ENCODE data around the gene CTNNA2.

DNA sequence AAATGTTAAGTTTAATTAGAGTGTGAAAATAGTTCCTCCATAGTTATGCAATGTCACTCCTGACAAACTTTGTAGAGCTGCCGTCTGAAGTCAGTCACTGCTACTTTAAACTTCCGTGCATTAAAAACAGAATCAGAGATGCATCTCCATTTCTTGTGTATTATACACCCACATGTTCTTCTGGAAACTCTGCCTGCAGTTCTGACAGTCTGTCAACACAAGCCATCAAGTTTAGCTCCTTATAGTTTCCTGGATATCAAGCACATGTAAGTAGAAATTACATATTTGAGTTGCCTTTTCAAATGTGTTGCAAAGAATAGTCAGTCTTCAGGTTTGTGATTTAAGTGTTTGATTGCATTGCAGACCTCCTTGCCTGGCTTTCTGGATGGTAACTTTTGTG is 184.3 kb downstream of the CTNNA2 start:
- TF ChIP-seq, protein P1, sequence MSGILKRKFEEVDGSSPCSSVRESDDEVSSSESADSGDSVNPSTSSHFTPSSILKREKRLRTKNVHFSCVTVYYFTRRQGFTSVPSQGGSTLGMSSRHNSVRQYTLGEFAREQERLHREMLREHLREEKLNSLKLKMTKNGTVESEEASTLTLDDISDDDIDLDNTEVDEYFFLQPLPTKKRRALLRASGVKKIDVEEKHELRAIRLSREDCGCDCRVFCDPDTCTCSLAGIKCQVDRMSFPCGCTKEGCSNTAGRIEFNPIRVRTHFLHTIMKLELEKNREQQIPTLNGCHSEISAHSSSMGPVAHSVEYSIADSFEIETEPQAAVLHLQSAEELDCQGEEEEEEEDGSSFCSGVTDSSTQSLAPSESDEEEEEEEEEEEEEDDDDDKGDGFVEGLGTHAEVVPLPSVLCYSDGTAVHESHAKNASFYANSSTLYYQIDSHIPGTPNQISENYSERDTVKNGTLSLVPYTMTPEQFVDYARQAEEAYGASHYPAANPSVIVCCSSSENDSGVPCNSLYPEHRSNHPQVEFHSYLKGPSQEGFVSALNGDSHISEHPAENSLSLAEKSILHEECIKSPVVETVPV (CRISPR knock-in tag; IDR thresholded peaks at IDR 0.05), result no peak
- TF ChIP-seq PPARA (CRISPR knock-in tag; IDR thresholded peaks at IDR 0.05; ENCODE audit: borderline replicate concordance) (no peak), ESRRG (CRISPR knock-in tag; IDR thresholded peaks at IDR 0.05) (no peak), GLIS3 (CRISPR knock-in tag; IDR thresholded peaks at IDR 0.05) (no peak), ZNF70 (CRISPR knock-in tag; IDR thresholded peaks at IDR 0.05) (no peak), ARNTL (CRISPR knock-in tag; IDR thresholded peaks at IDR 0.05; ENCODE audit: borderline replicate concordance, low read depth) (no peak), ISL1 (CRISPR knock-in tag; IDR thresholded peaks at IDR 0.05) (no peak), ZFP30 (CRISPR knock-in tag; IDR thresholded peaks at IDR 0.05) (no peak), ZC3H10 (CRISPR knock-in tag; IDR thresholded peaks at IDR 0.05) (no peak)
- TF ChIP-seq, protein P2, sequence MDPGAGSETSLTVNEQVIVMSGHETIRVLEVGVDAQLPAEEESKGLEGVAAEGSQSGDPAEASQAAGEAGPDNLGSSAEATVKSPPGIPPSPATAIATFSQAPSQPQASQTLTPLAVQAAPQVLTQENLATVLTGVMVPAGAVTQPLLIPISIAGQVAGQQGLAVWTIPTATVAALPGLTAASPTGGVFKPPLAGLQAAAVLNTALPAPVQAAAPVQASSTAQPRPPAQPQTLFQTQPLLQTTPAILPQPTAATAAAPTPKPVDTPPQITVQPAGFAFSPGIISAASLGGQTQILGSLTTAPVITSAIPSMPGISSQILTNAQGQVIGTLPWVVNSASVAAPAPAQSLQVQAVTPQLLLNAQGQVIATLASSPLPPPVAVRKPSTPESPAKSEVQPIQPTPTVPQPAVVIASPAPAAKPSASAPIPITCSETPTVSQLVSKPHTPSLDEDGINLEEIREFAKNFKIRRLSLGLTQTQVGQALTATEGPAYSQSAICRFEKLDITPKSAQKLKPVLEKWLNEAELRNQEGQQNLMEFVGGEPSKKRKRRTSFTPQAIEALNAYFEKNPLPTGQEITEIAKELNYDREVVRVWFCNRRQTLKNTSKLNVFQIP (CRISPR knock-in tag; IDR thresholded peaks at IDR 0.05; ENCODE audit: borderline replicate concordance, low read depth), result no peak
- TF ChIP-seq, protein P3, sequence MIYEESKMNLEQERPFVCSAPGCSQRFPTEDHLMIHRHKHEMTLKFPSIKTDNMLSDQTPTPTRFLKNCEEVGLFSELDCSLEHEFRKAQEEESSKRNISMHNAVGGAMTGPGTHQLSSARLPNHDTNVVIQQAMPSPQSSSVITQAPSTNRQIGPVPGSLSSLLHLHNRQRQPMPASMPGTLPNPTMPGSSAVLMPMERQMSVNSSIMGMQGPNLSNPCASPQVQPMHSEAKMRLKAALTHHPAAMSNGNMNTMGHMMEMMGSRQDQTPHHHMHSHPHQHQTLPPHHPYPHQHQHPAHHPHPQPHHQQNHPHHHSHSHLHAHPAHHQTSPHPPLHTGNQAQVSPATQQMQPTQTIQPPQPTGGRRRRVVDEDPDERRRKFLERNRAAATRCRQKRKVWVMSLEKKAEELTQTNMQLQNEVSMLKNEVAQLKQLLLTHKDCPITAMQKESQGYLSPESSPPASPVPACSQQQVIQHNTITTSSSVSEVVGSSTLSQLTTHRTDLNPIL (CRISPR knock-in tag; IDR thresholded peaks at IDR 0.05; ENCODE audit: low read depth), result no peak
- TF ChIP-seq, protein P4, sequence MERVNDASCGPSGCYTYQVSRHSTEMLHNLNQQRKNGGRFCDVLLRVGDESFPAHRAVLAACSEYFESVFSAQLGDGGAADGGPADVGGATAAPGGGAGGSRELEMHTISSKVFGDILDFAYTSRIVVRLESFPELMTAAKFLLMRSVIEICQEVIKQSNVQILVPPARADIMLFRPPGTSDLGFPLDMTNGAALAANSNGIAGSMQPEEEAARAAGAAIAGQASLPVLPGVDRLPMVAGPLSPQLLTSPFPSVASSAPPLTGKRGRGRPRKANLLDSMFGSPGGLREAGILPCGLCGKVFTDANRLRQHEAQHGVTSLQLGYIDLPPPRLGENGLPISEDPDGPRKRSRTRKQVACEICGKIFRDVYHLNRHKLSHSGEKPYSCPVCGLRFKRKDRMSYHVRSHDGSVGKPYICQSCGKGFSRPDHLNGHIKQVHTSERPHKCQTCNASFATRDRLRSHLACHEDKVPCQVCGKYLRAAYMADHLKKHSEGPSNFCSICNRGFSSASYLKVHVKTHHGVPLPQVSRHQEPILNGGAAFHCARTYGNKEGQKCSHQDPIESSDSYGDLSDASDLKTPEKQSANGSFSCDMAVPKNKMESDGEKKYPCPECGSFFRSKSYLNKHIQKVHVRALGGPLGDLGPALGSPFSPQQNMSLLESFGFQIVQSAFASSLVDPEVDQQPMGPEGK (CRISPR knock-in tag; IDR thresholded peaks at IDR 0.05; ENCODE audit: borderline replicate concordance), result no peak
- TF ChIP-seq, protein P5, sequence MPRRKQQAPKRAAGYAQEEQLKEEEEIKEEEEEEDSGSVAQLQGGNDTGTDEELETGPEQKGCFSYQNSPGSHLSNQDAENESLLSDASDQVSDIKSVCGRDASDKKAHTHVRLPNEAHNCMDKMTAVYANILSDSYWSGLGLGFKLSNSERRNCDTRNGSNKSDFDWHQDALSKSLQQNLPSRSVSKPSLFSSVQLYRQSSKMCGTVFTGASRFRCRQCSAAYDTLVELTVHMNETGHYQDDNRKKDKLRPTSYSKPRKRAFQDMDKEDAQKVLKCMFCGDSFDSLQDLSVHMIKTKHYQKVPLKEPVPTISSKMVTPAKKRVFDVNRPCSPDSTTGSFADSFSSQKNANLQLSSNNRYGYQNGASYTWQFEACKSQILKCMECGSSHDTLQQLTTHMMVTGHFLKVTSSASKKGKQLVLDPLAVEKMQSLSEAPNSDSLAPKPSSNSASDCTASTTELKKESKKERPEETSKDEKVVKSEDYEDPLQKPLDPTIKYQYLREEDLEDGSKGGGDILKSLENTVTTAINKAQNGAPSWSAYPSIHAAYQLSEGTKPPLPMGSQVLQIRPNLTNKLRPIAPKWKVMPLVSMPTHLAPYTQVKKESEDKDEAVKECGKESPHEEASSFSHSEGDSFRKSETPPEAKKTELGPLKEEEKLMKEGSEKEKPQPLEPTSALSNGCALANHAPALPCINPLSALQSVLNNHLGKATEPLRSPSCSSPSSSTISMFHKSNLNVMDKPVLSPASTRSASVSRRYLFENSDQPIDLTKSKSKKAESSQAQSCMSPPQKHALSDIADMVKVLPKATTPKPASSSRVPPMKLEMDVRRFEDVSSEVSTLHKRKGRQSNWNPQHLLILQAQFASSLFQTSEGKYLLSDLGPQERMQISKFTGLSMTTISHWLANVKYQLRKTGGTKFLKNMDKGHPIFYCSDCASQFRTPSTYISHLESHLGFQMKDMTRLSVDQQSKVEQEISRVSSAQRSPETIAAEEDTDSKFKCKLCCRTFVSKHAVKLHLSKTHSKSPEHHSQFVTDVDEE (CRISPR knock-in tag; IDR thresholded peaks at IDR 0.05), result no peak
